Tibial nerve (tissue), 4 donors: ENCODE measurements around the gene EYS.

Experiments
- CTCF ChIP-seq, 5 experiments: fragments of 200-600 bp in 3 of 5; fragments of 450-650 bp in 2 of 5; sonication (generic) in 3 of 5; IDR thresholded peaks; one replicate each; pipeline ENCODE4 v1.5.1; 2016 to 2019; ENCODE audit warnings: antibody characterized with exemption in 5 of 5, mild to moderate bottlenecking in 3 of 5, moderate library complexity in 2 of 5
- EP300 ChIP-seq, 2 donors: sonication (generic); formaldehyde crosslinking; IDR thresholded peaks; one replicate each; pipeline ENCODE4 v1.6.1; 2017; ENCODE audit warnings: antibody characterized with exemption in 2 of 2, mild to moderate bottlenecking in 1 of 2
- POLR2A ChIP-seq, 2 donors: fragments of 450-650 bp; IDR thresholded peaks; one replicate each; pipeline ENCODE4 v1.6.1; 2017; ENCODE audit warnings: antibody characterized with exemption in 2 of 2, mild to moderate bottlenecking in 2 of 2, moderate library complexity in 2 of 2

- TF ChIP-seq POLR2A (IDR thresholded peaks at IDR 0.05) (no peak), CTCF (IDR thresholded peaks at IDR 0.05) (no peak), EP300 (IDR thresholded peaks at IDR 0.05) (no peak)
These were observed 454.0 kb downstream of the EYS start for GRCh38 chr6:65253041-65253440.
